ENCODE data around the gene PLCG2.
"Not testable (repeated sequence)": the region's sequence is repeated elsewhere in the genome, so short reads cannot be mapped to it uniquely, and the experiment has no call there.

PLCG2 gene

DNA sequence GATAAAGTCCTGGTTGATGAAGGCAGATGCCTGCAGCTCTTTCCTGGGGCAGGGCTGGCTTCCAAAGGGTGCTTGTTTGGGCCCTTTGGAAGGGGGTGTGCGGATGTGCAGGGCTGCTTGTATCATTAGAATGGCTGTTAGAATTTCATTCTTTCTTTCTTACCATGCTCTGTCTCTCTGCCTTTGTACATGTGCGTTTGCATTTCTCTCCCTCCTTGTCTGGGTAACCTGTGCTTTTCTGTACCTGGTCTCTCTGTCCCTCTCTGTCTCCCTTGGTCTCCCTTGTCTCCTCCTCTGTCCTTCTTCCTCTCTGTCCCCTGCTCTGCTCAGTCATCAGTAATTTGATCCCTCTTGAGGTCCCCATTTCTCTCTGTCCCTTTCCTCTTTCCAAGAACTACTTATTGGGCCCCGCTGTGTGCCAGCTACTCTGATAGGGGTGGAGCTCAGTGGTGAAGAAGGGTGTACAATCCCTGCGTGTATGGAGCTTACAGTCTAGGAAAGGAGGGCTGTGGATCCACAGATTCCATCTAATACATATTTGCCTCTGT is 69.3 kb downstream of the PLCG2 start:
- no peak for DNase-seq

GRCh38 chr16:81850197-81850944 is 71.3 kb downstream of the PLCG2 start:
- DNase-seq = no peak

GRCh38 chr16:81852347-81852746 is 73.3 kb downstream of the PLCG2 start:
- DNase-seq = no peak

DNA sequence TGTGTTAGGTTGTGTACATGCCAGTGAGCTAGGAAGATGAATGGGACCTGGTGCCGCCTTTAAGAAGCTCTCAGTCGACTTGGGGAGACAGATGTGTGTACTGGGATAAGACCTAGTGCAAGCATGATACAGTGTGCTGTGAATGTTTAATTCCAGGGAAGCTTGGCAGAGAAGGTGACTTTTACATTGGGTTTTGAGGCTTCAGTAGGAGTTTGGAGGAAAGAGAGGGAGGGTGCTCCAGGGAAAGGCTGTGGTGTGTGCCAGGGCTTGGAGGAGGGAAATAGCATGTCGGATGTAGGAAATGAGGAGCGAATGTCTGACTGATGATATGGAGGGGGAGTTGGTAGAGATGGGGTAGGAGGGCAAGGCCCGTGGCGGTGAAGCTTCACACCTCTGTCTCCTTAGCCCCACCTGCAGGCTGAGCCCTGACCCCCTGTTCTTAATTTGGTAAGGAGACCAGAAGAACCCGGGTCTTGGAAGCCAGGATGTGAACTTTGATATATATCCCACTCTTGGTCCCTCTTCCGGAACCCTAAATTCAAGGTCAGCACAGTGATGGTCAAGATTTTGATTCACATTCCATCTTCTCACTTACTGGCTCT is 76.6 kb downstream of the PLCG2 start:
- DNase-seq = no peak

- DNase-seq = no peak
Observed at GRCh38 chr16:81860287-81861266, 81.5 kb downstream of the PLCG2 start.

DNA sequence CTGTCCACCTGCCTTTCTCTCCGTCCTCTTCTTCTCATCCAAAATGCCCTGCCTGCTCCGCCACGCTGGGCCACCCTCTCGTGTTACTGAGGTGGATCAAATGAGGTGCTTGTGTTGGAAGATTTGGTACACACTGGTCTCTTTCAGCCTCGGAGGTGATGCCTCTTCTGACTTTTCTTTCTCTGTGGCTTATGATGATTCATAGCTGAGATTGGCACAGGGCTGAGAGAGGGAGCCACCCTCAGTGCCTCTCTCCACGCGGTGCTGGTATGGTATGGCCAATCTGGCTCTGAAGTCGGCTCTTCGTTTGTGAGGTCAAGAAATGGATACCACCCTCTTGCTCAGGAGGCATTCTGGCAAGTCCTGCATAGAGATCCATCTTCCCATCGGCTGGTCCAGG is 82.4 kb downstream of the PLCG2 start:
- DNase-seq = no peak

DNA sequence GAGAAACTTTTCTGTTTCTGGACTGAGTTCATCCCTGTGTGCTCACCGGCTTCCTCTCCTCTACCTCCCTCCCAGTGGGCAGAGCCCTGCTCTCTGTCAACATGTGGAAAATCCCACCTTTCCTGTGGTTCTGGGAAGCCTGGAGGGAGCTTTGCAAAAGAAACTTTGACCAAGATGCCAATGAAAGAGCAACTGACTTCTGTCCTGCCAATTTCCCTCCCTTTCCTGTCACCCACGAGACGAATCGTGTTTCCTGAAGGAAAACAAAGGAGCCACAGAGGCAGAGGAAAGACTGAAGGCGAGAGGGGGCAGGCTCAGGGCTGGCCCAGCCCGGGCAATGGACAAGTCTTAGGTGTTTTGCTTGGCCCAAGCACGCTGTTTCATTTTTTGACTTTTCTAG is 82.8 kb downstream of the PLCG2 start:
- DNase-seq = no peak

GRCh38 chr16:81863630-81864352 is 84.7 kb downstream of the PLCG2 start:
- no peak for DNase-seq

DNA sequence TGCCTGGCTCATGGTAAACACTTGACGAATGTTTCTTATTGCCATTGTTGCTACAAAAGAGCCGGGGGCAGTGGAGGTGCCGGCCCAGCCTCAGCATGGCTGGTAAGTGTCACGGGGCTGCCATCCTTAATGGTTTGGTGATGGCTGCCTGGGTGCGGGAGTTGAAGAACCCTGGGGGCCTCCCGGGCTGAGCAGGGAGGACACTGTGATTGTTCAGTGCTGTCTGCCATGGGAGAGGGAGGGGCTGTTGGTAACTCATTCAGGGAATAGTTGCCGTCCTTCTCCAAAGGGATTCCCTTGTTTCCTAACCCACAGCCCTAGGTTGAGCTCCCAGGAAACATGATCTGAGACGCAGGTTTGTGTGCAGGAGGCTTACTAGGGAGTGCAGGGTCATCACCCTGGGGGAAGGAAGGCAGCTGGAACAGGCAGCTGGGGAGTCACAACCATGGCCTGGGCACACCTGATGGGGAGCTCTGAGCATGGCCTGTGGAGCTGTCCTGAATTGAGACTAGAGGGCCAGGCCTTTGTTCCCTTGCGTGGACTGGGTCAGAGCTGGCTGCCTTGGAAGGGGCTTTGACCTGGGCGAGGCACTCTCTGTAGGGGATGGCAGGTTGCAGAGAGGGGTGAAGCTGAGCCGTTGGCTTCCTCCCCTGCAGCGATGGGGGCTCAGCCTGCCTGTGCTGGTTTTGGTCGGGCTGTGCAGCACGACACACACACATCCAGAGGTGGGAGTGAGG is 85.7 kb downstream of the PLCG2 start:
- DNase-seq = no peak

- no peak for DNase-seq
Observed at GRCh38 chr16:81866820-81867440, 87.8 kb downstream of the PLCG2 start.

DNA sequence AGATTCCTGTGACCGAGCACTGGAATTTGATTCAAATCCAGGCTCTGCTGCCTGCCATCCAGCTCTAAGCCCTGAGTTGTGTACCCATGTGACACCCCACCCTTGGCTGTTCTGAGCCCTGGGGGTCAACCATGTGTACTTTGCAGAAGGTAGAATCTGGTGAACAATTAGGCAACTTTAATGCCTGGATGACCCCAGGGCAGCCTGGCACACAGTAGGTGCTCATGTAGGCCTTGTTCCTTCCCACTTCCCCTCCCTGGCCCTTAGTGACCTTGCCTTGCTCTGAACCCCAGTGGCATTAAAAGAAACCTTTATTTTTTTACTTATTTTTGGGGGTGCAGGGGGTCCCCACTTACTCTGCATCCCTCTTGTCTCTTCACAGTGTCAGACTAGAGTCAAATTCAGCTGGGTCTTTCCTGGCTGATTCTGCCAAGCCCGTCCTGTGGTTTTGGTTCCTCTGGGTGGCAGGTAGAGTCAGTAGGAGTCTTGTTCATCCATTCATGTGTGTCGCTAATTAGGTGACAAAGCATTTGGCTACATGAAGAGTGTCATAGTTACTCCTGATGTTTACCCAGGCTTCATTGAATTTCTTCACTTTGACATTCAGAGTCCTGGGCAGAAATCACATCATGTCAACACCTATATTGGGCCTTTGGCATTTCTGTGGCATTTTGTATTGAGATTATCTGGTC is 89.1 kb downstream of the PLCG2 start:
- no peak for DNase-seq

- no peak for DNase-seq
Observed at GRCh38 chr16:81869326-81869725, 90.2 kb downstream of the PLCG2 start.

- no peak for DNase-seq
Observed at GRCh38 chr16:81873206-81873605, 94.1 kb downstream of the PLCG2 start.

- DNase-seq = peak; percentile 42
Observed at GRCh38 chr16:81873843-81874752, 95.0 kb downstream of the PLCG2 start.

GRCh38 chr16:81875461-81875860 is 96.4 kb downstream of the PLCG2 start:
- no peak for DNase-seq

GRCh38 chr16:81876273-81876900 is 97.3 kb downstream of the PLCG2 start:
- no peak for DNase-seq

- DNase-seq = not testable (repeated sequence)
Observed at GRCh38 chr16:81877490-81877889, 98.4 kb downstream of the PLCG2 start.

GRCh38 chr16:81878529-81878928 is 99.4 kb downstream of the PLCG2 start:
- no peak for DNase-seq

DNA sequence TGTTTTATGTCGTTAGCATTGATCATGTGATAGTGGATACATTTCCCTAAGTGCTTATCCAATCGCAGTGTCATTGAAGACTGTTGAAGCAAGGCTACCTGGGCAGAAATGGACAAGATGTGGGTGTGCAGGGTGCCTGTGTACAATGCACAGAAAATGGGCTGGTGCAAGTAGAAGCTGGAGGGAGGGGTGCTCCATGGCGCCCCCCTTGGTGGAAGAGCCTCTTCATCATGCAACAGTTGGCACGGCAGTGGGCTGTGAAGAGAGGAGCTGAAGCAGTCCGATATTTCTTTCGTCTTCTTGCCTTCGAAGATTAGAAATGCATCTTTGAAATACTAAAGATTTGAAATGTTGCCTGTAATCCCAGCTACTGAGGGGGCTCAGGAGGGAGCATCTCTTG is 100.5 kb downstream of the PLCG2 start:
- DNase-seq = no peak
